Trophoblast cell (in vitro differentiated cells and primary cell): ENCODE data around the gene SLC19A1.
"Not testable (repeated sequence)": the region's sequence is repeated elsewhere in the genome, so short reads cannot be mapped to it uniquely, and the experiment has no call there.

ENCODE experiments used
- DNase-seq, 2 donors: peaks; one replicate each; pipeline ENCODE4 v3.0.0-alpha.2; 2016
- H2AFZ ChIP-seq: 2 replicates; pipeline ENCODE4 v1.6.1; 2013; ENCODE audit warnings: low read length, moderate library complexity, mild to moderate bottlenecking; ENCODE audit not compliant: insufficient read depth, poor library complexity
- H2AK5ac ChIP-seq: 2 replicates; pipeline ENCODE4 v1.6.1; 2013; ENCODE audit warnings: mild to moderate bottlenecking, low read length
- H2BK120ac ChIP-seq: 2 replicates; pipeline ENCODE4 v1.6.1; 2013; ENCODE audit warnings: low read length, mild to moderate bottlenecking, moderate library complexity; ENCODE audit not compliant: insufficient read depth, poor library complexity
- H2BK12ac ChIP-seq: 2 replicates; pipeline ENCODE4 v1.6.1; 2013; ENCODE audit warnings: mild to moderate bottlenecking, low read length, moderate library complexity
- H2BK5ac ChIP-seq: 2 replicates; pipeline ENCODE4 v1.6.1; 2013; ENCODE audit warnings: low read length, low read depth, moderate library complexity, mild to moderate bottlenecking; ENCODE audit not compliant: poor library complexity
- H3K14ac ChIP-seq: 2 replicates; pipeline ENCODE4 v1.6.1; 2013; ENCODE audit warnings: mild to moderate bottlenecking, low read length
- H3K18ac ChIP-seq: 2 replicates; pipeline ENCODE4 v1.6.1; 2013; ENCODE audit warnings: mild to moderate bottlenecking, low read length
- H3K23ac ChIP-seq: 2 replicates; pipeline ENCODE4 v1.6.1; 2013; ENCODE audit warnings: low read length
- H3K27ac ChIP-seq: 2 replicates; pipeline ENCODE4 v1.5.1; 2013; ENCODE audit warnings: low read depth, mild to moderate bottlenecking, inconsistent platforms, low read length, moderate library complexity
- H3K27me3 ChIP-seq: 2 replicates; pipeline ENCODE4 v1.6.1; 2013; ENCODE audit warnings: inconsistent platforms, mild to moderate bottlenecking, low read length, moderate library complexity; ENCODE audit not compliant: insufficient read depth
- H3K36me3 ChIP-seq, 2 experiments: 1 replicate in 1 of 2; 2 replicates in 1 of 2; pipeline ENCODE4 v1.6.1; 2013; ENCODE audit warnings: low read length in 2 of 2, mild to moderate bottlenecking in 2 of 2, moderate library complexity in 1 of 2; ENCODE audit not compliant: insufficient read depth in 2 of 2, control insufficient read depth in 1 of 2
- H3K4ac ChIP-seq: 2 replicates; pipeline ENCODE4 v1.6.1; 2013; ENCODE audit warnings: low read depth, mild to moderate bottlenecking, low read length, moderate library complexity
- H3K4me1 ChIP-seq, 2 experiments: 1 replicate in 1 of 2; 2 replicates in 1 of 2; pipeline ENCODE4 v1.6.1; 2013; ENCODE audit warnings: low read length in 2 of 2, mild to moderate bottlenecking in 2 of 2, moderate library complexity in 1 of 2; ENCODE audit not compliant: insufficient read depth in 2 of 2, control insufficient read depth in 1 of 2
- H3K4me2 ChIP-seq: 2 replicates; pipeline ENCODE4 v1.6.1; 2013; ENCODE audit warnings: inconsistent platforms, mild to moderate bottlenecking, low read length, moderate library complexity
- H3K4me3 ChIP-seq: 2 replicates; pipeline ENCODE4 v1.5.1; 2013; ENCODE audit warnings: mild to moderate bottlenecking, low read depth, low read length, inconsistent platforms
- H3K79me1 ChIP-seq: one replicate; pipeline ENCODE4 v1.6.1; 2013; ENCODE audit warnings: low read length
- H3K79me2 ChIP-seq: 2 replicates; pipeline ENCODE4 v1.6.1; 2013; ENCODE audit warnings: low read length, mild to moderate bottlenecking; ENCODE audit not compliant: control insufficient read depth, insufficient read depth, poor library complexity
- H3K9ac ChIP-seq: 2 replicates; pipeline ENCODE4 v1.6.1; 2013; ENCODE audit warnings: mild to moderate bottlenecking, low read length
- H3K9me3 ChIP-seq: 2 replicates; pipeline ENCODE4 v1.6.1; 2013; ENCODE audit warnings: low read depth, mild to moderate bottlenecking, control low read depth, inconsistent platforms, low read length; ENCODE audit not compliant: insufficient read depth
- H4K12ac ChIP-seq: 2 replicates; pipeline ENCODE4 v1.6.1; 2013; ENCODE audit warnings: low read depth, mild to moderate bottlenecking, low read length, moderate library complexity
- H4K8ac ChIP-seq: 2 replicates; pipeline ENCODE4 v1.6.1; 2013; ENCODE audit warnings: low read depth, mild to moderate bottlenecking, low read length, moderate library complexity
- H4K91ac ChIP-seq: one replicate; pipeline ENCODE4 v1.6.1; 2013; ENCODE audit warnings: low read depth, mild to moderate bottlenecking, low read length, moderate library complexity
- WGBS: extraction: QIAGEN DNeasy Blood & Tissue Kit; methylation state at CpG from one replicate; pipeline ENCODE4 v1.1.7; 2013; ENCODE audit warnings: missing lambda C conversion rate; ENCODE audit not compliant: insufficient read length, insufficient coverage; ENCODE audit errors: extremely low coverage; 5-methylcytosine and 5-hydroxymethylcytosine counted together

SLC19A1 gene

DNA sequence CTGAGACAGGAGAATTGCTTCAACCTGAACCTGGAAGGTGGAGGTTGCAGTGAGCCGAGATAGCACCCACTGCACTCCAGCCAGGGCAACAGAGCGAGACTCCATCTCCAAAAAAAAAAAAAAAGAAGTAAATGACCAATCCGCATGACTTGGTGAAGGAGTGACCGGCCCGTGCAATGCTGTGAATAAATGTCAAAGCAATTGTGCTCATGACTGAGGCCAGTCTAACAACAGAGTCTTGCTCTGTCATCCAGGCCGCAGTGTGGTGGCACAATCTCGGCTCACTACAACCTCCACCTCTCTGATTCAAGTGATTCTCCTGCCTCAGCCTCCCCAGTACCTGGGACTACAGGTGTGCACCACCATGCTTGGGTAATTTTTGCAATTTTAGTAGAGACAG, 27.8 kb upstream of the SLC19A1 start:
- Histone ChIP-seq H3K14ac (no peak overlapping the region), H2AFZ (no peak overlapping the region), H4K8ac (no peak overlapping the region), H3K9me3 (no peaks in the 10 kb centered on the region), H3K9ac (no peak overlapping the region), H3K36me3 (no peaks in the 10 kb centered on the region), H3K27me3 (no peaks in the 10 kb centered on the region), H3K27ac (no peak overlapping the region), H3K4ac (no peak overlapping the region), H3K4me2 (no peak overlapping the region), H4K91ac (no peak overlapping the region), H2BK120ac (no peak overlapping the region), H2BK12ac (no peak overlapping the region), H3K4me3 (no peak overlapping the region), H4K12ac (no peak overlapping the region), H3K23ac (no peak overlapping the region), H3K79me2 (no peaks in the 10 kb centered on the region), H2AK5ac (no peak overlapping the region), H3K79me1 (no peaks in the 10 kb centered on the region), H3K4me1 (peaks cover 0 to 5% of the 10 kb centered on the region in 2 experiments), H3K18ac (no peak overlapping the region), H2BK5ac (no peak overlapping the region)
- no CpG with 5 or more reads among the region's 7 CpGs for WGBS
- DNase-seq = no peak

GRCh38 chr21:45568383-45568782, 26.1 kb upstream of the SLC19A1 start:
- no peak overlapping the region for H4K12ac ChIP-seq
- H4K91ac ChIP-seq = no peak overlapping the region
- H3K4me2 ChIP-seq = no peak overlapping the region
- no CpG with 5 or more reads among the region's 3 CpGs for WGBS
- no peak overlapping the region for H3K27ac ChIP-seq
- H3K79me1 ChIP-seq = no peaks in the 10 kb centered on the region
- H3K4me1 ChIP-seq = no peaks in the 10 kb centered on the region
- DNase-seq = no peak
- no peaks in the 10 kb centered on the region for H3K9me3 ChIP-seq
- H3K9ac ChIP-seq = no peak overlapping the region
- no peaks in the 10 kb centered on the region for H3K27me3 ChIP-seq
- no peak overlapping the region for H3K4me3 ChIP-seq
- no peak overlapping the region for H3K18ac ChIP-seq
- H2BK5ac ChIP-seq = no peak overlapping the region
- no peak overlapping the region for H3K4ac ChIP-seq
- H3K79me2 ChIP-seq = no peaks in the 10 kb centered on the region
- no peak overlapping the region for H4K8ac ChIP-seq
- no peak overlapping the region for H2AK5ac ChIP-seq
- no peak overlapping the region for H2AFZ ChIP-seq
- H2BK12ac ChIP-seq = no peak overlapping the region
- no peak overlapping the region for H3K23ac ChIP-seq
- H2BK120ac ChIP-seq = no peak overlapping the region
- no peaks in the 10 kb centered on the region for H3K36me3 ChIP-seq
- no peak overlapping the region for H3K14ac ChIP-seq

- H2BK5ac ChIP-seq, H3K27me3 ChIP-seq, H3K4me2 ChIP-seq, H2BK12ac ChIP-seq, H3K23ac ChIP-seq, H3K4me3 ChIP-seq, H3K9me3 ChIP-seq, H3K79me1 ChIP-seq, H3K27ac ChIP-seq, H3K4ac ChIP-seq, H4K91ac ChIP-seq, H3K4me1 ChIP-seq, H2BK120ac ChIP-seq, H4K12ac ChIP-seq, H3K36me3 ChIP-seq, H2AFZ ChIP-seq, H3K9ac ChIP-seq, H3K18ac ChIP-seq, H3K79me2 ChIP-seq, H4K8ac ChIP-seq, H2AK5ac ChIP-seq, DNase-seq, H3K14ac ChIP-seq: not testable (repeated sequence)
- WGBS = no CpG with 5 or more reads among the region's 11 CpGs
Observed at GRCh38 chr21:45564137-45564536, 21.9 kb upstream of the SLC19A1 start.

GRCh38 chr21:45562965-45563364, 20.7 kb upstream of the SLC19A1 start:
- Histone ChIP-seq H3K27me3 (no peaks in the 10 kb centered on the region), H2BK5ac (no peak overlapping the region), H2AK5ac (no peak overlapping the region), H3K36me3 (no peaks in the 10 kb centered on the region), H3K4me3 (no peak overlapping the region), H3K4me2 (no peak overlapping the region), H3K23ac (no peak overlapping the region), H2BK120ac (no peak overlapping the region), H3K79me1 (no peaks in the 10 kb centered on the region), H4K8ac (no peak overlapping the region), H3K9me3 (no peaks in the 10 kb centered on the region), H3K18ac (no peak overlapping the region), H2BK12ac (no peak overlapping the region), H2AFZ (no peak overlapping the region), H3K4ac (no peak overlapping the region), H3K27ac (no peak overlapping the region), H3K79me2 (no peaks in the 10 kb centered on the region), H3K4me1 (peaks cover 0 to 2% of the 10 kb centered on the region in 2 experiments), H4K12ac (no peak overlapping the region), H3K9ac (no peak overlapping the region), H3K14ac (no peak overlapping the region), H4K91ac (no peak overlapping the region)
- no peak for DNase-seq
- WGBS = no CpG with 5 or more reads among the region's 6 CpGs
